Stimulated activated CD4-positive, alpha-beta T cell treated with anti-CD3 and anti-CD28 coated beads, Interleukin-2, amount 100 ng/mL, for 48 hours (primary cell): ENCODE data around the gene APEH.
A peak's percentile ranks its signal among the peaks of the same experiment; 100 is the strongest.

Source experiments
- DNase-seq, 2 donors: peaks; one replicate each; pipeline ENCODE4 v3.0.0-alpha.2; 2020

APEH gene

GRCh38 chr3:49715611-49716121, 41.5 kb downstream of the APEH start:
- DNase-seq, result no peak

DNA sequence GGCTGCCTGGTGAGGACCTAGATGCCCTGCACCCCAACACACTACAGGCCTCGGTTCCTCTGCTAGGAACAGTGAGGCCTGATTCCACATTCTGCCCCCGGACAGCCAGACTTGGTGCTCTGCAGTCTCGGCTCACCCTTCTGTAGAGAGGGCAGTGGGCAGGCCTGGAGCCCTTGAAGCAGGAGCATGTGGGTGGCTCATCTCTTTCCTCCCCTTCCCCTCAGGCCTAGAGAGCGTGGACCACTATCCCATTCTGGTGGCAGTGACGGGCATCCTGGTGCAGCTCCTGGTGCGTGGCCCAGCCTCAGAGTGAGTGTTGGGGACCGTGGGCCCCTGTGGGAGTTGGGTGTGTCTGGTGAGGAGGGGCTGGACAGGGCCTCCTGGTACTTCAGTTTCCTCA, 42.0 kb downstream of the APEH start:
- no peak for DNase-seq

DNA sequence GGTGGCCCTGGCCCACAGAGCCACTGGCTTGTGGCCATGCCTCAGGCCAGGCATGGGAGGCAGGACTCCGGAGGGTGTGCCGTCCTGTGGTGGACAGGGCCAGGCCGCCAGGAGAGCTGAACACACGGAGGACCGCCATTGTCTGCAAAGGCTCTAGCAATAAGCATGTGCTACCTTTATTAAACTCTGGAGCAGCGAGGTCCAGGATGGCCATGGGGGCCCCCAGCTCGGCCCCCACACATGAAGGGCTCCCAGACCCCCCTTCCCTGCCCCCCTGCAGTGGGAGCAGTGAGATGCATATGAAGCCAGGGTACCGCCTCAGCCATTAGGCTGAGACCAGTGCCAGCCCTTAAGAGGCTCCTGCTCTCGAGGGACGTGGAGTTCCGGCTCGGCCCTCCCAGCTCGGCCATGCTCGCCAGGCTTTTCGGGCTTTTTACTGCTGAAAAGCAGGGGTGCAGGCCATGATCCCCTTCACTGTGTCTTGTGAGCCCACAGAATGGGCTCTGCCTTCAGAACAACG, 42.6 kb downstream of the APEH start:
- no peak for DNase-seq

- DNase-seq, result no peak
Measured at GRCh38 chr3:49717211-49717958, 43.2 kb downstream of the APEH start.

- no peak for DNase-seq
Measured at GRCh38 chr3:49717959-49718857, 44.1 kb downstream of the APEH start.

DNA sequence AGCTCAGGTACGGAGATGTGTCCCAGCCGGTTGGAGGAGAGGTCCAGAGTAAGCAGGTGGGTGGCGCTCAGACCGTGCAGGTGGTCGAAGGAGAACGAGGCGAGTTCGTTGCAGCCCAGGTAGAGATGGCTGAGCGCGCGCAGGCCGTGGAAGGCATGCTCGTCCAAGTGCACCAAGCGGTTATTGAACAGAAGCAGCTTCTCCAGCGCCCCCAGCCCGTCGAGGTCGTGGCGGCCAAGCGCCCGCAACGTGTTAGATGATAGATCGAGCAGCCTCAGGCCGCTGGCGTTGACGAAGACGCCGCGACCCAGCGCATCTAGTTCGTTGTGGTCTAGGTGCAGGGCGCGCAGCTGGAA, 44.7 kb downstream of the APEH start:
- DNase-seq, result no peak

GRCh38 chr3:49719214-49719884, 45.2 kb downstream of the APEH start, which contains the start of gene AMIGO3:
TSS of gene AMIGO3 (minus strand) at chr3:49719684. CDS start at chr3:49719465, 219 bp downstream.
- DNase-seq, result peak; percentile 84 to 88

GRCh38 chr3:49720855-49721595, 46.9 kb downstream of the APEH start:
- no peak for DNase-seq

GRCh38 chr3:49721596-49721895, 47.4 kb downstream of the APEH start:
- no peak for DNase-seq

DNA sequence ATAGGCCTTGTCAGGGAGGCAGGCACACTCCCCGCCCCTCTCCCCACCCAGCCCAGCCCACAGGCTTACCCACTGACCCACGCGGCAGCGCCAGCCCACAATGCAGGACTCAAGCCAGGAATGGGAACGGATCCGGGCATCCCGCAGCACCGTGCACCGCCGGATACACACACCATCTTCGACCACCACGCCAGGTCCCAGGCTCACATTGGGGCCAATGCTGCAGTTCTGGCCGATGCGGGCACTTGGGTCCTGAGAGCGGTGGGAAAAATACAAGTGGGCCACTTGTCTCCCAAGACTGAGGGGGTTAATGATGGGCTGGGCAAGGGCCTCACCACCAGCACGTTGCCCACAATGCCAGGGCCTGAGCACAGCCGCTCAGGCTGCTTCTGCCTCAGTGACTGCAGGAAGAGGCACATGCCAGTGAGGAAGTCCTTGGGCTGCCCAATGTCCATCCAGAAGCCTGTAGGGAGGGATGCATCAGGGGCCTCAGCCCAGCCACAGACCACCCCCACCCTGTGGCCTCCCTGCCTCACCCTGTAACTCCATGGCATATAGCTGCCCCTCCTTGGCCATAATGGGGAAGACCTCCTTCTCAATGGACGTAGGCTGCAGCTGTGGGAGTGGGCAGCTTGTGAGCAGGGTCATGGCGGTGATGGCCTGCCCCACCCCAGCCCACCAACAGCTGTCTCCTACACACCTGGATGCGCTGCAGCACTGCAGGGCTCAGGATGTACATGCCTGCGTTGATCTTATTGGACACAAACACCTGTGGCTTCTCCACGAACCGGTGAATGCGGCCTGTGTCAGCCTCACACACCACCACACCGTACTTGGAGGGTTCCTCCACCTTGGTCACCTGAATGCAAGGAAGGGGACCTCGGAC, 48.0 kb downstream of the APEH start:
- DNase-seq, result no peak

DNA sequence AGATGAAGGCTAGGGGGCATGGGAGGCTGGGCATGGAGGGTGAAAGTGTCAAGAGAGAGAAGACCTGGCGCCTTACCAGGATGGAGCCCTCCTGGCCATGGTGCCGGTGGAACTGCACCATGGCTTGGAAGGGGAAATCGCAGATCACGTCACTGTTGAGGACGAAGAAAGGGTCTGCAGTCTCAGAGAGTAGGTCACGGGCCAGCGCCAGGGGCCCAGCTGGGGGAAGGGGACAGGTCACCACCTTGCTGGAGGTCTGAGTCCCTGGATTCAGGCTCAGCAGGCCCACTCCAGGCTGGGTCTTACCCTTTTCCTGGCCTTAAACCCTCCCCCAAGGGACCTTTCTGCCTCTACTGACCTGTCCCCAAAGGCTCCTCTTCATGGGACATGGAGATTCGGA, 48.7 kb downstream of the APEH start:
- DNase-seq, result no peak

DNA sequence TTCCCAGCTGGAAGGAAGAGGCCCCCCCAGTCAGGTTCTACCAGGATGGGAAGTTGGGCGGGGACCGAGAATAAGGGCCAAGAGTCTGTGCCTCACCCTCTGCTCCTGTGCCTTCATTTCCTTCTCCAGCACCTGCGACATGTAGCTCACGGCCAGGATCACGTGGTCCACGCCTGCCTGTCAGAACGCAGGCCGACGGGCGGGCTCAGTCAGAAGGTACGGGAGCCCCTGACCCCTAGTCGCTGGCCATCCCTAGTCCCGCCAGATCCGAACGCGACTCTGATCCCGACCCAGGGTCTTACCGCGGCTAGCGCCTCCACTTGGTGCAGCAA, 49.1 kb downstream of the APEH start:
- peak; percentile 41 to 56 for DNase-seq

- peak; percentile 92 to 95 for DNase-seq
Measured at GRCh38 chr3:49723628-49724551, 49.7 kb downstream of the APEH start, which contains the start of gene GMPPB. TSS of gene GMPPB (minus strand) at chr3:49723951. CDS start at chr3:49723726, 225 bp downstream.

DNA sequence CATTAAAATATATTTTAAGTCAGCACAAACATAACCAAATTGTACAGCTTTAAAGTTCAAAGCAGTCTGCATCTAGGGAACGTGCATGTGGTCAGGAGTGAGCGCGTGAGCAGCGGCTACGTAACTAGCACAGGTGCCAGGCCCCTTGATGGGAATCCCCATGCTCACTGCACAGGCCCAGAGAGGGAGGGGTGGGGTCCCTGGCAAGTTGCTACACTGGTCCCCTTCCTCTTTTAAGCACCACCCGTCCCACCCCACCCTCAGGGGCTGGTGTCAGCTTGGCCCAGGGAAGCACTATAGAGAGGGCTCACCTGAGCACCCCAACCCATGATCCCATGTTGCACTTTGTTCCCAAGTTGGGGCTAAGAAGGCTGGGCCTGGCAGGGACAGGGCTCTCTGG, 50.4 kb downstream of the APEH start:
- DNase-seq, result no peak

- no peak for DNase-seq
Measured at GRCh38 chr3:49725906-49726681, 51.9 kb downstream of the APEH start.

GRCh38 chr3:49727154-49727923, 53.2 kb downstream of the APEH start:
- no peak for DNase-seq

DNA sequence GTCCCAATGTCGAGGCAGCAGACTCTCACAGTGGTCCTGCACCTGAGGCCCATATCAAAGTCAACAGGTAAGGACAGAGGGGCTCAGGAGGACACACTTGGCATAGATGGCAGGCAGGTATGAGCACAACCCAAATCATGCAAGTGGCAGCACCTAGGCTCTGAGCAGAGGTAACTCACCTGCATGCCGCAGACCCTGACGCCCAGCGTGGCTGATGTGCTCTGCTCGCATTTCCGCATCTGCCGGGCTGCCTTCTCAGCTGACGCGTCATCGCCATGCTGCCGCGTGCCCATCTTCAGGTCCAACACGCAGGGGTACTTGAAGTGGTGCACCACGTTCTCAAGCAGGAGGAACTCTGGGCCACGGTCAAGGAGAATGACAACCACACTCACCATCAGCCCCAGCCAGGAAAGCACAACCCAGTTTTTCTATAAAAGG, 53.8 kb downstream of the APEH start:
- DNase-seq, result no peak

DNA sequence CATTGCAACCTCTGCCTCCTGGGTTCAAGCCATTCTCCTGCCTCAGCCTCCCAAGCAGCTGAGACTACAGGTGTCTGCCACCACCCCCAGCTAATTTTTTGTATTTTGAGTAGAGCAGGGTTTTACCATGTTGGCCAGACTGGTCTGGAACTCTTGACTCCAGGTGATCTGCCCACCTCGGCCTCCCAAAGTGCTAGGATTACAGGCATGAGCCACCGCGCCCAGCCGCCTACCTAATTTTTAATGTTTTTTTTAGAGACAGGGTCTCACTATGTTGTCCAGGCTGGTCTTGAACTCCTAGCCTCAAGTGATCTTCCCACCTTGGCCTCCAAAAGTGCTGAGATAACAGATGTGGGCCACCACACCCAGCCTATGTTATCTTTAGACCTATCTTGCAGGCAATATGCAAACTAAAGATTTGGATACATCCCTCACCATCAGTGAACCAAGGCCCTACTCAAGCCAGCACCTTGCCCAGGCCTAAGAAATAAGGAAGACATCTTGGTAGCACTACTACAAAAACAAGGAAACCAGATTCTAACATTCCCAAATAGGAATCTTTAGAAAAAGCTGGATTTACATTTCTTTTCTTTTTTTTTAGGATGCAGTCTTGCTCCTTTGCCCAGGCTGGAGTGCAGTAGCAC, 55.9 kb downstream of the APEH start:
- no peak for DNase-seq
